A549 (cell line): Measurements from ENCODE around the gene VGF. TPM values are rescaled to one million over a fixed set of nuclear protein-coding genes. Genes with fewer than 3 reads are reported as not detected.

Experiments used
- ATAC-seq, 2 experiments: fragments of 200-7000 bp in 1 of 2; fragments of >200 bp in 1 of 2; cut with Nextera tagmentation in 1 of 2; cut with Tn5 transposase in 1 of 2; 3 replicates each; pipeline versions ENCODE4 v1.8.0 to v1.9.1; 2018 to 2020; ENCODE audit warnings: mild to moderate bottlenecking in 1 of 2, moderate library complexity in 1 of 2
- CTCF ChIA-PET: fragments of 300-600 bp; sonication (Branson Sonifier 250); formaldehyde crosslinking; extraction: SDS; loops from one replicate; lab custom pipeline; 2021; ENCODE audit warnings: antibody characterized with exemption, inconsistent platforms; lab: Yijun Ruan, JAX
- POLR2A ChIA-PET: fragments of 350-600 bp; formaldehyde crosslinking; extraction: SDS; loops from one replicate; lab custom pipeline; 2021; ENCODE audit warnings: antibody characterized with exemption, inconsistent platforms; lab: Yijun Ruan, JAX
- DNase-seq, 2 experiments: peaks; one replicate each; pipeline versions ENCODE4 v3.0.0 to v3.0.0-alpha.2; 2011 to 2016; ENCODE audit warnings: low read depth in 1 of 2, low spot score in 1 of 2
- FAIRE-seq: peaks from 2 replicates; lab custom pipeline; 2011; peaks lifted over from hg19 to GRCh38; lab: Jason Lieb, UNC
- H3K27ac ChIP-seq, 2 experiments: fragments of >200 bp; sonication (Bioruptor Twin); formaldehyde crosslinking; 3 replicates each; pipeline ENCODE4 v1.5.1; 2016 to 2017
- H3K4me1 ChIP-seq: fragments of >200 bp; sonication (Bioruptor Twin); formaldehyde crosslinking; 3 replicates; pipeline ENCODE4 v1.6.1; 2016
- H3K4me2 ChIP-seq: fragments of >200 bp; sonication (Bioruptor Twin); formaldehyde crosslinking; 3 replicates; pipeline ENCODE4 v1.6.1; 2016
- H3K4me3 ChIP-seq: fragments of >200 bp; sonication (Bioruptor Twin); formaldehyde crosslinking; 3 replicates; pipeline ENCODE4 v1.5.1; 2016
- H3K9me3 ChIP-seq: fragments of >200 bp; sonication (Bioruptor Twin); formaldehyde crosslinking; 3 replicates; pipeline ENCODE4 v1.6.1; 2016
- BHLHE40 ChIP-seq: IDR thresholded peaks from 2 replicates; pipeline ENCODE4 v1.6.1; 2012; ENCODE audit warnings: low read depth, low read length, inconsistent platforms
- CBX8 ChIP-seq: fragments of 200-600 bp; sonication (generic); IDR thresholded peaks from 2 replicates; pipeline ENCODE4 v1.6.1; 2016
- EHF ChIP-seq: fragments of 250-450 bp; sonication (Bioruptor Pico); IDR thresholded peaks from 2 replicates; pipeline ENCODE4 v1.5.0; 2020; ENCODE audit warnings: mild to moderate bottlenecking
- ESRRA ChIP-seq: fragments of 150-350 bp; IDR thresholded peaks from 2 replicates; pipeline ENCODE4 v1.6.1; 2014; ENCODE audit warnings: mild to moderate bottlenecking, low read length, borderline replicate concordance
- FOSL2 ChIP-seq, 2 experiments: fragments of 450-650 bp in 1 of 2; fragments of >200 bp in 1 of 2; sonication (Bioruptor Twin) in 1 of 2; formaldehyde crosslinking; IDR thresholded peaks; 2 replicates each; pipeline versions ENCODE4 v1.5.0 to v1.6.1; 2016 to 2020; ENCODE audit warnings: mild to moderate bottlenecking in 1 of 2, moderate library complexity in 1 of 2
- FOXS1 ChIP-seq: fragments of 250-450 bp; sonication (Bioruptor Pico); IDR thresholded peaks from 2 replicates; pipeline ENCODE4 v1.5.0; 2020; ENCODE audit warnings: mild to moderate bottlenecking, moderate library complexity
- HDAC2 ChIP-seq: fragments of 200-600 bp; sonication (generic); IDR thresholded peaks from 2 replicates; pipeline ENCODE4 v1.6.1; 2016
- HEYL ChIP-seq: fragments of 250-450 bp; sonication (Bioruptor Pico); IDR thresholded peaks from 2 replicates; pipeline ENCODE4 v1.8.0; 2021; ENCODE audit warnings: mild to moderate bottlenecking, moderate library complexity
- KDM1A ChIP-seq: fragments of 200-600 bp; sonication (generic); IDR thresholded peaks from 2 replicates; pipeline ENCODE4 v1.6.1; 2016; ENCODE audit warnings: low read depth, mild to moderate bottlenecking
- MAFK ChIP-seq: fragments of 450-650 bp; IDR thresholded peaks from 2 replicates; pipeline ENCODE4 v1.6.1; 2014; ENCODE audit not compliant: partially characterized antibody
- NPAS2 ChIP-seq: fragments of 250-450 bp; sonication (Bioruptor Pico); IDR thresholded peaks from 2 replicates; pipeline ENCODE4 v1.8.0; 2022; ENCODE audit warnings: mild to moderate bottlenecking, moderate library complexity, borderline replicate concordance
- POLR2A ChIP-seq: IDR thresholded peaks from 2 replicates; pipeline ENCODE4 v1.6.1; 2012; ENCODE audit warnings: mild to moderate bottlenecking, low read length
- POLR2AphosphoS2 ChIP-seq: conservative IDR thresholded peaks from 2 replicates; pipeline ENCODE4 v1.6.1; 2012; ENCODE audit warnings: low read length, improper control_type of control experiment, inconsistent platforms
- RAD21 ChIP-seq, 2 experiments: fragments of >200 bp in 1 of 2; sonication (Bioruptor Twin) in 1 of 2; formaldehyde crosslinking in 1 of 2; IDR thresholded peaks in 1 of 2; conservative IDR thresholded peaks in 1 of 2; 2 replicates in 1 of 2; 3 replicates in 1 of 2; pipeline ENCODE4 v1.6.1; 2012 to 2018; ENCODE audit warnings: inconsistent platforms in 1 of 2
- RFX5 ChIP-seq: fragments of 450-650 bp; IDR thresholded peaks from 2 replicates; pipeline ENCODE4 v1.7.1; 2014; ENCODE audit warnings: antibody characterized with exemption, mild to moderate bottlenecking, moderate library complexity
- SMC3 ChIP-seq: fragments of >200 bp; sonication (Bioruptor Twin); formaldehyde crosslinking; IDR thresholded peaks from 3 replicates; pipeline ENCODE4 v1.6.1; 2018; ENCODE audit warnings: inconsistent platforms
- TFCP2L1 ChIP-seq: fragments of 250-450 bp; sonication (Bioruptor Pico); IDR thresholded peaks from 2 replicates; pipeline ENCODE4 v1.5.0; 2021; ENCODE audit warnings: mild to moderate bottlenecking
- TP53 ChIP-seq: fragments of 250-450 bp; sonication (Bioruptor Pico); IDR thresholded peaks from 2 replicates; pipeline ENCODE4 v1.5.0; 2021; ENCODE audit warnings: mild to moderate bottlenecking, moderate library complexity
- WGBS: methylation state at CpG from one replicate; pipeline ENCODE4 v1.1.6; 2017; ENCODE audit errors: missing lambda C conversion rate; 5-methylcytosine and 5-hydroxymethylcytosine counted together
- polyA plus RNA-seq, 4 experiments: library from polyadenylated mRNA; depleted of rRNA in 3 of 4; stranded (reverse); fragments of >200 nt; fragmentation: RNase III in 1 of 4; extraction: RNeasy Plus Mini Kit Qiagen cat#74134 plus additional on column Dnase treatment in 1 of 4; gene quantifications; 2 replicates in 3 of 4; 3 replicates in 1 of 4; pipeline ENCODE4 v1.2.3, GENCODE V29; 2011 to 2017
- TF ChIP-seq, protein P1 (sequence below): fragments of 450-650 bp; IDR thresholded peaks from 2 replicates; pipeline ENCODE4 v1.6.1; 2014; ENCODE audit warnings: antibody characterized with exemption
- TF ChIP-seq, protein P2 (sequence below): fragments of 250-450 bp; sonication (Bioruptor Pico); IDR thresholded peaks from 2 replicates; pipeline ENCODE4 v1.5.0; 2020; ENCODE audit warnings: low read depth, mild to moderate bottlenecking, moderate library complexity
- TF ChIP-seq, protein P3 (sequence below): fragments of 250-450 bp; sonication (Bioruptor Pico); IDR thresholded peaks from 2 replicates; pipeline ENCODE4 v1.5.0; 2021; ENCODE audit warnings: mild to moderate bottlenecking, moderate library complexity, borderline replicate concordance
- TF ChIP-seq, protein P4 (sequence below): IDR thresholded peaks from 2 replicates; pipeline ENCODE4 v1.6.1; 2012; ENCODE audit warnings: low read depth, borderline replicate concordance
- TF ChIP-seq, protein P5 (sequence below): fragments of 200-600 bp; sonication (generic); IDR thresholded peaks from 2 replicates; pipeline ENCODE4 v1.6.1; 2016; ENCODE audit warnings: antibody characterized with exemption, mild to moderate bottlenecking, moderate library complexity
- TF ChIP-seq, protein P6 (sequence below): IDR thresholded peaks from 2 replicates; pipeline ENCODE4 v1.6.1; 2012

The VGF gene
- polyA plus RNA-seq, 2 of the 4 experiments (the other 2 are of a cell fraction): 0.16 to 2.7 TPM

DNA sequence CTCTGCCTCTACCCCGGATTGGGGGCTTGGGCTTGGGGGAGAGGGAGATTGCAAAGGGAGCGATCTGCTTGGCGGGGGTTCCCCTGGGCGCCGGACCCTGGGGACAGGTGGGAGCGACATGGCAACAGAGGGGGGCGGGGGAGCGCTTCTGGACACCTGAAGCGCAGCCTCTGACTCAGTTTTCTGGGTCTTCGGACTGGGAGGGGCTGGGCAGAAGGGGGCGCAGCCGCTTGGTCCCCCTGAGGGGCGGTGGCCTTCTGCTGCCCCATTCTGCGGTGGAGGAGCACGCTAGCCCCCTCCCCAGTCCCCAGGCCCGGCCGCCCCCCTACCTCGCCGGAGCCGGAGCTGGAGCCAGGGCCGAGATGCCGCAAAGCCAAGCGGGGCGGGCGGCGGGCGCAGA is 14.3 kb upstream of the VGF start:
- H3K4me3 ChIP-seq: peak overlapping the region; percentile 37
- no peak for DNase-seq
- WGBS: 31% methylated on average over 6 of the region's 27 CpGs
- CTCF ChIA-PET: interaction anchor here (1.0 to 1.2 kb wide), 3 partner anchors 9 to 13 kb away, joined by 3 to 6 read pairs (median 4); no protein-coding TSS in a partner anchor
- no peak for TF ChIP-seq FOSL2 (IDR thresholded peaks at IDR 0.05)
- no peak for TF ChIP-seq FOSL2 (CRISPR knock-in tag; IDR thresholded peaks at IDR 0.05)
- TF ChIP-seq RFX5: no peak
- no peak for TF ChIP-seq MAFK
- TF ChIP-seq TFCP2L1 (CRISPR knock-in tag): no peak
- TF ChIP-seq RAD21 (conservative IDR thresholded peaks at IDR 0.05 in 1 of 2, IDR thresholded peaks at IDR 0.05 in 1 of 2): no peak
- no peak for TF ChIP-seq POLR2AphosphoS2
- no peak for TF ChIP-seq SMC3
- no peak for TF ChIP-seq NPAS2 (CRISPR knock-in tag)
- TF ChIP-seq, protein P1, sequence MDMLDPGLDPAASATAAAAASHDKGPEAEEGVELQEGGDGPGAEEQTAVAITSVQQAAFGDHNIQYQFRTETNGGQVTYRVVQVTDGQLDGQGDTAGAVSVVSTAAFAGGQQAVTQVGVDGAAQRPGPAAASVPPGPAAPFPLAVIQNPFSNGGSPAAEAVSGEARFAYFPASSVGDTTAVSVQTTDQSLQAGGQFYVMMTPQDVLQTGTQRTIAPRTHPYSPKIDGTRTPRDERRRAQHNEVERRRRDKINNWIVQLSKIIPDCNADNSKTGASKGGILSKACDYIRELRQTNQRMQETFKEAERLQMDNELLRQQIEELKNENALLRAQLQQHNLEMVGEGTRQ: no peak
- TF ChIP-seq, protein P2, sequence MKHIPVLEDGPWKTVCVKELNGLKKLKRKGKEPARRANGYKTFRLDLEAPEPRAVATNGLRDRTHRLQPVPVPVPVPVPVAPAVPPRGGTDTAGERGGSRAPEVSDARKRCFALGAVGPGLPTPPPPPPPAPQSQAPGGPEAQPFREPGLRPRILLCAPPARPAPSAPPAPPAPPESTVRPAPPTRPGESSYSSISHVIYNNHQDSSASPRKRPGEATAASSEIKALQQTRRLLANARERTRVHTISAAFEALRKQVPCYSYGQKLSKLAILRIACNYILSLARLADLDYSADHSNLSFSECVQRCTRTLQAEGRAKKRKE (CRISPR knock-in tag): no peak
- no peak for TF ChIP-seq ESRRA
- no peak for TF ChIP-seq CBX8
- TF ChIP-seq, all 56 proteins: peak for 0
- H3K27ac ChIP-seq: peak overlapping the region in 1 of 2 experiments; percentile 55; a peak in 2 of 6 replicates
- POLR2A ChIA-PET: no interaction called here
- FAIRE-seq (no peak), ATAC-seq (no peak)
- H3K4me1 ChIP-seq: peaks cover 17% of the 10 kb centered on the region
- H3K9me3 ChIP-seq: no peaks in the 10 kb centered on the region
- H3K4me2 ChIP-seq: peak overlapping the region; percentile 80

DNA sequence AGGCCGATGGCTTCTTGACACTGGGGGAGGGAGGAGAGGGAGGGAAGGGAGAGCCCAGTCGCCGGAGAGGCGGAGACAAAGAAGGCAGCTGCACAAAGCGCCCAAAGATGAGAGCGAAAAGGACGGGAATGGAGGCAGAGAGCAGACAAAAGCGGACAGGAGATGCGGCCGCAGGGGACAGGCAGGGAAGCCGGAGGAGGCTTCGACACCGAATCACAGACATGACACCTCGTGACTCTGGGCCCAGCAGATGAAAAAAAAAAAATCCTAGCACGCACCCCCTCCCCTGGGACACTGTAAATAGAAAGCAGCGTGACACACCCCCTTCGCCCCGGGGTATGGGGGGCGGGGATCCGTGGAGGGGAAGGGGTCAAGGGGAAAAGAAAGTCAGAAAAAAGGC is 13.7 kb upstream of the VGF start:
- POLR2A ChIA-PET: interaction anchor here (0.7 kb wide), 1 partner anchor 14 kb away, joined by 4 read pairs; the partner anchor contains the start of gene VGF

DNA sequence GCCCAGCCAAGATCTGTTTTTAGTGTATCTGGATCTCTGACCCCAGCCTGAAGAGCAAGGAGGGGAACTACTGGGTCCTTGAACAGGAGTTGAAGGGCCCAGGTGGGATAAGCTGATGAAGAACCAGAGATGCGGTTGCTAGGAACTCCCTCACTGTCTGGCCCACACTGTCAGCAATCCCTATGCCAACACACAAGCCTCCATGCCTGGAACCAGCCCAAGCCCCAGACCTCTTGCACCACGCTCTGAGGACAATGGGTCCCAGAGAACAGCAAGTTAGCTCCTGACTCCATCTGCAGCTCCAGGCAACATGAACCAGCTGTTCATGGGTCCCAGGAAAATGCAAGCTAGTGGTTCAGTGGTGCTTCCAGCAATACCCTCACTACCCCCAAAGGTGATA is 12.3 kb upstream of the VGF start:
- Histone ChIP-seq H3K4me1 (peaks cover 26% of the 10 kb centered on the region), H3K4me3 (no peak overlapping the region), H3K4me2 (no peak overlapping the region), H3K27ac (no peak overlapping the region), H3K9me3 (no peaks in the 10 kb centered on the region)
- POLR2A ChIA-PET: interaction anchor here (1.0 kb wide), 1 partner anchor 9 kb away, joined by 3 read pairs; no protein-coding TSS in a partner anchor
- DNase-seq: no peak
- CTCF ChIA-PET: interaction anchor here (1.0 to 6.7 kb wide), 4 partner anchors 12 to 33 kb away, joined by 3 to 68 read pairs (median 22); partner anchors contain the start of gene VGF
- FAIRE-seq: no peak
- 90% methylated on average over 2 of the region's 2 CpGs for WGBS
- no peak for ATAC-seq
- TF ChIP-seq, protein P3, sequence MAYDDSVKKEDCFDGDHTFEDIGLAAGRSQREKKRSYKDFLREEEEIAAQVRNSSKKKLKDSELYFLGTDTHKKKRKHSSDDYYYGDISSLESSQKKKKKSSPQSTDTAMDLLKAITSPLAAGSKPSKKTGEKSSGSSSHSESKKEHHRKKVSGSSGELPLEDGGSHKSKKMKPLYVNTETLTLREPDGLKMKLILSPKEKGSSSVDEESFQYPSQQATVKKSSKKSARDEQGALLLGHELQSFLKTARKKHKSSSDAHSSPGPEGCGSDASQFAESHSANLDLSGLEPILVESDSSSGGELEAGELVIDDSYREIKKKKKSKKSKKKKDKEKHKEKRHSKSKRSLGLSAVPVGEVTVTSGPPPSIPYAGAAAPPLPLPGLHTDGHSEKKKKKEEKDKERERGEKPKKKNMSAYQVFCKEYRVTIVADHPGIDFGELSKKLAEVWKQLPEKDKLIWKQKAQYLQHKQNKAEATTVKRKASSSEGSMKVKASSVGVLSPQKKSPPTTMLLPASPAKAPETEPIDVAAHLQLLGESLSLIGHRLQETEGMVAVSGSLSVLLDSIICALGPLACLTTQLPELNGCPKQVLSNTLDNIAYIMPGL (CRISPR knock-in tag): no peak
- TF ChIP-seq, protein P2 (CRISPR knock-in tag): no peak
- TF ChIP-seq, protein P4, sequence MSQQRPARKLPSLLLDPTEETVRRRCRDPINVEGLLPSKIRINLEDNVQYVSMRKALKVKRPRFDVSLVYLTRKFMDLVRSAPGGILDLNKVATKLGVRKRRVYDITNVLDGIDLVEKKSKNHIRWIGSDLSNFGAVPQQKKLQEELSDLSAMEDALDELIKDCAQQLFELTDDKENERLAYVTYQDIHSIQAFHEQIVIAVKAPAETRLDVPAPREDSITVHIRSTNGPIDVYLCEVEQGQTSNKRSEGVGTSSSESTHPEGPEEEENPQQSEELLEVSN: no peak
- TF ChIP-seq FOXS1 (CRISPR knock-in tag) (no peak), POLR2A (no peak), EHF (CRISPR knock-in tag) (no peak), BHLHE40 (no peak), SMC3 (no peak), TP53 (no peak), HEYL (CRISPR knock-in tag) (no peak), HDAC2 (no peak)
- TF ChIP-seq, protein P5, sequence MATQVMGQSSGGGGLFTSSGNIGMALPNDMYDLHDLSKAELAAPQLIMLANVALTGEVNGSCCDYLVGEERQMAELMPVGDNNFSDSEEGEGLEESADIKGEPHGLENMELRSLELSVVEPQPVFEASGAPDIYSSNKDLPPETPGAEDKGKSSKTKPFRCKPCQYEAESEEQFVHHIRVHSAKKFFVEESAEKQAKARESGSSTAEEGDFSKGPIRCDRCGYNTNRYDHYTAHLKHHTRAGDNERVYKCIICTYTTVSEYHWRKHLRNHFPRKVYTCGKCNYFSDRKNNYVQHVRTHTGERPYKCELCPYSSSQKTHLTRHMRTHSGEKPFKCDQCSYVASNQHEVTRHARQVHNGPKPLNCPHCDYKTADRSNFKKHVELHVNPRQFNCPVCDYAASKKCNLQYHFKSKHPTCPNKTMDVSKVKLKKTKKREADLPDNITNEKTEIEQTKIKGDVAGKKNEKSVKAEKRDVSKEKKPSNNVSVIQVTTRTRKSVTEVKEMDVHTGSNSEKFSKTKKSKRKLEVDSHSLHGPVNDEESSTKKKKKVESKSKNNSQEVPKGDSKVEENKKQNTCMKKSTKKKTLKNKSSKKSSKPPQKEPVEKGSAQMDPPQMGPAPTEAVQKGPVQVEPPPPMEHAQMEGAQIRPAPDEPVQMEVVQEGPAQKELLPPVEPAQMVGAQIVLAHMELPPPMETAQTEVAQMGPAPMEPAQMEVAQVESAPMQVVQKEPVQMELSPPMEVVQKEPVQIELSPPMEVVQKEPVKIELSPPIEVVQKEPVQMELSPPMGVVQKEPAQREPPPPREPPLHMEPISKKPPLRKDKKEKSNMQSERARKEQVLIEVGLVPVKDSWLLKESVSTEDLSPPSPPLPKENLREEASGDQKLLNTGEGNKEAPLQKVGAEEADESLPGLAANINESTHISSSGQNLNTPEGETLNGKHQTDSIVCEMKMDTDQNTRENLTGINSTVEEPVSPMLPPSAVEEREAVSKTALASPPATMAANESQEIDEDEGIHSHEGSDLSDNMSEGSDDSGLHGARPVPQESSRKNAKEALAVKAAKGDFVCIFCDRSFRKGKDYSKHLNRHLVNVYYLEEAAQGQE: no peak

More for the DNA sequence above, 13.7 kb upstream of the VGF start:
- WGBS: 5% methylated on average over 19 of the region's 20 CpGs
- ATAC-seq: peak in 1 of 2 experiments; percentile 7; a peak in 2 of 6 replicates
- peak overlapping the region; percentile 80 for H3K4me2 ChIP-seq
- H3K27ac ChIP-seq: peak overlapping the region; percentile 6 to 55; a peak in 3 of 6 replicates
- DNase-seq: no peak
- TF ChIP-seq, protein P6, sequence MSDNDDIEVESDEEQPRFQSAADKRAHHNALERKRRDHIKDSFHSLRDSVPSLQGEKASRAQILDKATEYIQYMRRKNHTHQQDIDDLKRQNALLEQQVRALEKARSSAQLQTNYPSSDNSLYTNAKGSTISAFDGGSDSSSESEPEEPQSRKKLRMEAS: peak; percentile 48; the same call in 1 of the 2 replicates
- TF ChIP-seq KDM1A: no peak
- TF ChIP-seq SMC3: no peak
- no peak for FAIRE-seq
- CTCF ChIA-PET: interaction anchor here (0.7 to 6.7 kb wide), 3 partner anchors 13 to 38 kb away, joined by 3 to 68 read pairs (median 5); no protein-coding TSS in a partner anchor
- H3K4me1 ChIP-seq: peaks cover 15% of the 10 kb centered on the region
- no peaks in the 10 kb centered on the region for H3K9me3 ChIP-seq
- H3K4me3 ChIP-seq: peak overlapping the region; percentile 37
